Glomerular endothelial cell (primary cell): ENCODE measurements around the gene ALDH3A1. TPM values are rescaled to one million over a fixed set of nuclear protein-coding genes. Genes with fewer than 3 reads are reported as not detected.

Experiments
- DNase-seq: peaks from one replicate; pipeline ENCODE4 v3.0.0-alpha.2; 2011; ENCODE audit warnings: low read depth, low spot score; ENCODE audit errors: extremely low read depth
- total RNA-seq: library from RNA; depleted of rRNA; stranded (reverse); fragments of >200 nt; gene quantifications from 2 replicates; pipeline ENCODE4 v1.2.3, GENCODE V29; 2015

Gene ALDH3A1
- total RNA-seq, 1 donor from 2014 or later: not detected

- DNase-seq: no peak
Measured at GRCh38 chr17:19720631-19721426, 27.3 kb downstream of the ALDH3A1 start.

- DNase-seq: no peak
Measured at GRCh38 chr17:19720210-19720475, 28.0 kb downstream of the ALDH3A1 start.

DNA sequence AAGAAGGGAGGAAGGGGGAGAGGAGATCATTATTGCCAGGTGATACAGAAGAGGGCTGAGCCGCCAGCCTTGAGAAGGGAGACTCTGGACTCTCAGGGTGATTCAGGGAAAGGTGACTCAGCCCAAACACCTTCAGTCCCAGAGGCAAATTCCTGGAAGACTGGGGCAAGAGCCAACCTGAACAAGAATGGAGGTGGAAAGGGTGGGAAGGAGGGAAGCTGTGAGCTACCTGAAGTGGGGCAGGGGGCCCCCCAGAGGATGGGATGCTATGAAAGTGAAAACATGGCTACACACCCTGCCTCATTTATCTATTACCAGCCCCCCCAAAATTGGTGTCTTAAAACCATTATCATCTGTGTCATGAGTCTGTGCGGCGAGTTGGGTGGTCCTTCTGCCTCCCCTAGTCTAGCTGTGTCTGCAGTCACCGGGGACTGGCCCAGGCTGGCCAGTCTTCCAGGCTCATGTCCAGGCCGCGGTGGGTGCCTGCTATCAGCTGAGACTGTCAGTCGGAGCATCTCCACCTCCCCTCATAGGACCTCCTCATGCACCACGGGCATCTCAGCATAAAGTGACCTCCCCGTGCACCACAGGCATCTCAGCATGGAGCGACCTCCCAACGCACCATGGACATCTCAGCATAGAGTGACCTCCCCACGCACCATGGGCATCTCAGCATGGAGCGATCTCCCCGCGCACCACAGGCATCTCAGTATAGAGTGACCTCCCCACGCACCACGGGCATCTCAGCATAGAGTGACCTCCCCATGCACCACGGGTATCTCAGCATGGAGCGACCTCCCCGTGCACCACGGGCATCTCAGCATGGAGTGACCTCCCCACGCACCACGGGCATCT is 28.5 kb downstream of the ALDH3A1 start:
- no peak for DNase-seq

DNA sequence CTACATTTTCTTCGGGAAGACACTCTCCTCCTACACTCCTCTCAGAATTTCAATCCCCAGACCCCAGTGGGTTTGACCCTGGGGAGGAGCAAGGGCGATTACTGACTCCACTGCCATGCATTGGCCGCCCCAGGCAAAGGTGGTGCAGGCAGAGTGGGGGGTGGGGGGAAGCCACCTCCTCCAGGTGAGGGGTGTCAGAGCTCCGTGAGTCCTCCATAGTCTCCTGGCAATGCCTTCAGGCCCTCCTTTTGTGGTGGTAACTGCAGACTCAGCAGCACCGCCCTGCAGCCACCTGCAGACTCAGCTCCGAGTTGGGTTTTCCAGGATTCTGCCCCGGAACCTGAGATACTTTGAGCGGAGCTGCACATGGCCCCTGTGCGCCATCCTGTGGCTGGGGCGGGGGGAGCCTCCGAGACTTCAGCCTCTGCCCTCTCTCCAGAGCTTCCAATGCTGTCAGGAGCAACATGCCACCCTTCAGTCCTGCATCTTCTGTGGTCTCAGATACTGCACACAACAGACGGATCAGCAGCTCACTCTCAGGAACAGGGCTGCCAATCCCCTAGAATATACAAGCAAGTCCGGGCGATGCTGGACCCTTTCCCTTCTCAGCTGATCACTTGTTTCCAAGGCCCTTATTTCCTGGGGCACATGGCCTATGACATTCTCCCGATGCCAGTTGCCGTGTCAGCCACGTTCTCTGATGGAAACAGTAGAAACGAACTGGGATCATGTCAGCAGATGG is 29.3 kb downstream of the ALDH3A1 start:
- DNase-seq: no peak

- DNase-seq: no peak
Measured at GRCh38 chr17:19718041-19718612, 30.0 kb downstream of the ALDH3A1 start.

DNA sequence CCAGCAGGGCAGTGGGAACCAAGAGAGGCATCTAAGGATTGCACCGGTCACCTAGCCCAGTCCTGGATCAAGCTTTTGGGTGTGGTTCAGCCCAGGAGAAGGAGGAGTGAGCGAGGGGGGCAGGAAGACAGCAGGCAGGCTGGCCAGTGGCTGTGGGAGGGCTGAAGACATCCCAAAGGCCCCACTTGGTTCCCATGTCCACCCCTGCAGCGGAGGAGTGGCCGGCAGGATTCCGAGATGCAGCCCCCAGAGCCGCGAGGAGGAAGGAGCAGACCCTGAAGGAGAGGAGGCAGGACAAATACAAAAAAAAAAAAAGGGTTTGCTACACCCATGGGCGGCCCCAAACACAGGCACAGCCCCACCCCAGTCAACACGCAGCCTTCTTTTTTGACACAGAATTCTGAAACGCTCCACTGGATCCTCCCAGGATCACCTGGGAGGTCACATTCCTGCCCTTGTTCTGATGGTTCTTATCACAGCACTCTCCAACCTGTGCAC is 30.6 kb downstream of the ALDH3A1 start:
- no peak for DNase-seq

DNA sequence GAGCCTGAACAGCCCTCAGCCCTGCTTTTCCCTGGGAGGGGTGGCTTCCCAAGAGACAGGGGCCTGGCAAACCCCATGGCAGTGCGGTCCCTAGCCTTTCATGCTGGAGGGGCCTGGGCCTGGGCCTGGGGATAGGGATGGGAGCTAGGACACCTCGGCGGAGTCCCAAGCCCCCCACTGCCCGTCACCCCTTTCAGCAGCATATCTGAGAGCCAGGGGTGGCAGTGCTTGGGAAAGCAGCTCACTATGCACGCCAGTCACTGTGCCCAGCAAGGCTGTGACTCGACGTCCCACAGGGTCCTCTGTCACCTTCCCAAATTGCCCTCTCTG is 31.1 kb downstream of the ALDH3A1 start:
- DNase-seq: no peak

DNA sequence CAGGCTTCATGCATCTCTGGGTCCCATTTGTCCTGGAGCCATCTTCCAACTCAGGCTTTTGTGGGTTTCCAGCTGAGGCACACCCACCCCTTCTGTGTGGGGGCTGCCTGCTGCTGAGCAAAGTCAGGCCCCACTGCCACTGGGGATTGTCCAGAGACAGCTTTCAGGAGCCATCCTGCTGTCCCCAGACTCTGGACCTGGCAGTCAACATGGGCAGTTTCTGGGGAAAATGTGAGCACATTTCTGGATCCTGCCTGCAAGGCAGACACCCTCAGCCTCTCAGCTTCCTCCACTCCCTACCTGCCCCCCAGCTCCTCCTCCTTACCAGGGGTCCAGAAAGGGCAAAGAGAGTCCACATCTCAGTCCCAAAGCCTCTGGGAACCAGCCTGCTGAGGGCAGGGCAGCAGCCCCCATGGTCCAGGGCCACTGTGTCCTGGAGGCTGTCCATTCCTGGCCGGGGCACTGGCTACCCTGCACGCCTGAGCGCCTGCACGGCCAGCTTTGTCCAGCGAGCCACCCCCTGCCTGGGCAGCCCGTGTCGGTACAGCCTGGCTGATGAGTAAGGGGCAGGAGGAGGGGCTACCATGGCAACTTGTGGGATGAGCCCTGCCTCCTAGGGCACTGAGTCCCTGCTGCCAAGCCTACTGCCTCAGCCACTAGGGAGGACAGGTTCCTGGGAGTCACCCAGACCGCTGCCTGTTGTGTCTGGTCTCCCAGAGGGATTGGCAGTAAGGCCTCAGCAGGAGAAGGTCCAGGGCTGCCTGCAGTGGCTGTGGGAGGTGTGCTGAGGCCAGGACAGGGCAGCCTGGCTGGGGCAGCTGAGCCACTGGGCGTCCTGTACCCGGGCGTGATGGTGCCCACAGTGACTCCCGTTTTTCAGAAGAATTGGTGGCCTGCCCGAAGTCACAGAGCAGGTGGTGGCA is 31.7 kb downstream of the ALDH3A1 start, which contains the start of gene SLC47A2:
Gene SLC47A2 (minus strand): TSS at position 477 of the 923 bp plus-strand sequence. CDS start 29 bp downstream, at position 448.
- DNase-seq: no peak

DNA sequence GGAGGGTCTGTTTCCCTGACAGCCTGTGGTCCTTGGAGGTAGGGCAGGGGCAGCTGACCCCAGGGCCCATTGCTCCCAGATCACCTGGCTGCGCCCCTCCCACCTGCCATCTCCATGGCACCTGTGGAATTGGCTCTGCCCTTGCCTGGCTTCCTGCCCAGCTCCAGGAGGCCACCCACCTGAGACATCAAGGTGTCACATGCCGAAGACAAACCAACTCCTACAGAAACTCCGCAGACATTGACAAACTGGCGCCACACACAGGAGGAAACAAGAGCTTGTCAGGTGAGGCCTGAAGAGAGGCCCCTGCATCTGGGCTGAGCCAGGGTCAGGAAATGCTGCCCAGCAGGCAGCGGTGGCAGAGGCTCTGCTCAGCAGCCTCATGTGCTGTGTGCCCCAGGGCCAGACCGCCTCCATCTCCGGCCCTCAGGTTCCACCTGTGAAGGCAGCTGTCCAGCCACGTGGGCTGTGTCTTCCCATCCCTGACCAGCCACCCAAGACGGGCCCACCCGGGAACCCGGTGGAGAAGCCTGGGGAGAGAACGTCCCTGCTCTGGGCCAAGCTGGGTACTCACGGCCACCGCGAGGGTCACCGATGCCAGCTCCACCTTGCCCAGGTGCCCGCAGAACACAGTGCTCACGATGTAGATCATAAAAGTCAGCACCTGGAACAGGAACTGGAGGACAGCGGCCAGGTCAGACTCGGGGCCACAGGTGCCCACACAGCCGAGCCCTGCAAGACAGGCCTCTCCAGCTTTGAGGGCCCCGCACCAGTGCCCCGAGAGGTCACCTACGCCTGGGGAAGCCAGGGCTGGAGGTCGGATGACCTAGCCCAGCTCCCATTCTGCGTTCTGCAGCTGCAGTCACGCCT is 33.3 kb downstream of the ALDH3A1 start:
- DNase-seq: no peak

DNA sequence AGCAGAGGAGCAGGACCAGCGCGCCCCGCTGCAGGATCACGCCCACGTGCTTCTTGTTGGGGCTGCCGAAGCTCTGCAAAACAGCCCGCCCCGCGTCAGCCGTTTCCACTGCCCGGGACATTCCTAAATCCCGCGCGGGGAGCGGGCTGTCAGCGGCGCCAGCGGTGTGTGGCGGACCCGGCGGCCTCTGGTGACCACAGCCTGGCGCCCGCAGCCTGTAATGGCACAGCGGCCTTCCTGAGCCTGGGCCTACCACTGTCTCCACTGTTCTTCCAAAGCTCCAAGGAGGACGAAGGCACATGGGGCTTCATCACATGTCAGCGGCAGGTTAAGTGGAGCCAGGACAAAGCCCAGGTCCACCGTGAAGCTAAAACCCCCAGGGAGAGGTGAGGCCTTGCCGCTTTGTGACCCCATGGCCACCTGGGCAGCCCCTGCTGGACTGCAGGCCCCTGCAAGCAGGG is 34.2 kb downstream of the ALDH3A1 start:
- DNase-seq: no peak

DNA sequence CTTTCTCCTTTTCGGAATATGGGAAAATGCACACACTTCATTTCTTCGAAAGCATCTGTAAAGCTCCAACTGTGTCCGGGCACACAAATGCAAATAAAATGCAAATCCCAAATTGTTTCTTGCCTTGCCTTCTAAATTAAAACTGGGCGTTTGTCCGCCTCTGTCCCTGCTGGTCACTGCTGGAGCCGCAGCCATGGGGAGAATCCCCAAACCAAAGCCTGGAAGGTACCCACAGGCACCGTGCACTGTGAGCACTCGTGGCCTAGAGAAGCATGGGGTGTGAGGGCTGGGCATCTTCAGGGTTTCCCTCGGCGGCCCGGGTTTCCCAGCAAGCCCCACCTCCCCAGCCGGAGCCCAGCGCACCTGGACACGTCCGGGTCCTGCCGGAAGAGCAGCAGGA is 34.6 kb downstream of the ALDH3A1 start:
- no peak for DNase-seq

DNA sequence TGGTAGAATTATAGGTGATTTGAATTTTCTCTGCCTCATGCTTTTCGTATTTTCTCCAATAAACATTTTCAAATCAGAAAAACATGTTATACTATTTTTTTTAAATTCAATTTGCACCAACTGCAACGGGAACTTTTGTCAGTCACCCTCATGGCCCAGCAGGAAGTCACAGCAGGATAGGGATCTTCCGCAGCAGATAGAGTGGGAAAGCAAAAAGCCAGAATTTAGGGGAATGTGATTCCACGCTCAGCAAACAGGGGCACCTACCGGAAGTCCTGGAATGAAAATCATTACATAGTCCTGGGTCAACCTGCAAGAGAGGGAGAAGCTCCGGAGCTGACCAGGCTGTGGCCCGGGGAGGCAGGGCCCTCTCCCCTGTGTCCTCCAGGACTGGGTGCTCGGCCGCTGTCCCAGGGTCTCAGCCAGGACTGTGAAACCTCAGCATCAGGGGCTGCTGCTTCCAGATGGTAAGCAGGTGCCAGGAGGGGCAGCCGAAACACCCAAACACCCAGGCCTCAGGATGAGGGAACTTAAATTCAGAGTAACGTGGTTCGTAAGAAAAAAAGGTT is 35.6 kb downstream of the ALDH3A1 start:
- no peak for DNase-seq

GRCh38 chr17:19709841-19710240 is 38.3 kb downstream of the ALDH3A1 start:
- no peak for DNase-seq

- DNase-seq: no peak
Measured at GRCh38 chr17:19708431-19709175, 39.5 kb downstream of the ALDH3A1 start.

DNA sequence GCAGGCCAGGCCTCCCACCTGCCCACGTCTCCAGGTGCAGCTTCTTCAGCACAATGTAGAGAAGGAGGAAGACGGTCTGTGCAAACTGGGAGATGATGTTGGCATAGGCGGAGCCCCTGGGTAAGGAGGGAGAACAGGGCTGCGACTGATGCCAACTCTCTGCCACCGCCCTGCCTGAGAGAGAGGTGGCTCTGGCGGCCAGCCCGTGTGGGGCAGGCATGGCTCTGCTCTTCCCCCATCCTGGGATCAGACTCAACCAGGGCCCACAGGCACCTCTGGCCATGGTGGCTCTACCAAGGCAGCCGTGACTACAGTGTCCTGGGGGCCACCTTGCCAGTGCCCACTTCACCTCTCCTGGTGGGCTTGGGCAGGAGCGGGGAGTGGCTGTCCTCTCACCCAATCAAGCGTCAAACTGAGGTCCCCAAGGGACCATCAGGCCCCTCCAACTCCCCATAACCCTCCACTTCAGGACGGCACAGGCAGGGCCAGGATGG is 40.3 kb downstream of the ALDH3A1 start:
- DNase-seq: no peak

GRCh38 chr17:19706791-19707727 is 41.0 kb downstream of the ALDH3A1 start:
- no peak for DNase-seq
